Heart left ventricle (tissue), 16 donors: ENCODE measurements around the gene CYP19A1. TPM values are rescaled to one million over a fixed set of nuclear protein-coding genes. Genes with fewer than 3 reads are reported as not detected.

Experiments
- ATAC-seq, 4 donors: fragments of 200-7000 bp; cut with Tn5 transposase; one replicate each; pipeline ENCODE4 v1.9.1; 2020 to 2022; ENCODE audit warnings: moderate library complexity in 4 of 4, mild to moderate bottlenecking in 3 of 4, moderate number of reproducible peaks in 1 of 4
- DNase-seq, 5 donors: peaks; one replicate each; pipeline ENCODE4 v3.0.0-alpha.2; 2020
- H3K27ac ChIP-seq, 12 donors: fragments of 200-600 bp; sonication (generic) in 4 of 12; one replicate each; pipeline versions ENCODE4 v1.5.0 to v1.8.0; 2016 to 2022; ENCODE audit warnings: mild to moderate bottlenecking in 2 of 12
- H3K27me3 ChIP-seq, 9 donors: fragments of 200-600 bp; sonication (generic) in 2 of 9; one replicate each; pipeline versions ENCODE4 v1.5.1 to v1.8.0; 2016 to 2022; ENCODE audit warnings: mild to moderate bottlenecking in 3 of 9
- H3K36me3 ChIP-seq, 9 donors: fragments of 200-600 bp; sonication (generic) in 2 of 9; one replicate each; pipeline versions ENCODE4 v1.5.0 to v1.8.0; 2018 to 2022; ENCODE audit warnings: mild to moderate bottlenecking in 2 of 9
- H3K4me1 ChIP-seq, 12 donors: fragments of 200-600 bp; sonication (generic) in 4 of 12; one replicate each; pipeline versions ENCODE4 v1.5.0 to v1.8.0; 2016 to 2022; ENCODE audit warnings: mild to moderate bottlenecking in 3 of 12
- H3K4me3 ChIP-seq, 12 donors: fragments of 200-600 bp; sonication (generic) in 4 of 12; one replicate each; pipeline versions ENCODE4 v1.5.0 to v1.8.0; 2017 to 2022; ENCODE audit warnings: mild to moderate bottlenecking in 9 of 12, moderate library complexity in 4 of 12
- H3K9me3 ChIP-seq, 12 donors: fragments of 200-600 bp; sonication (generic) in 4 of 12; one replicate each; pipeline versions ENCODE4 v1.5.0 to v1.8.0; 2016 to 2022; ENCODE audit warnings: mild to moderate bottlenecking in 1 of 12
- POLR2A ChIP-seq, 2 donors: fragments of 450-650 bp; IDR thresholded peaks; one replicate each; pipeline ENCODE4 v1.6.1; 2017; ENCODE audit warnings: antibody characterized with exemption in 2 of 2, mild to moderate bottlenecking in 2 of 2, moderate library complexity in 2 of 2
- WGBS, 4 donors: extraction: QIAGEN DNeasy Blood & Tissue Kit in 2 of 4; methylation state at CpG; one replicate each; pipeline versions ENCODE4 v1.1.5 to v1.1.7; 2013 to 2018; 5-methylcytosine and 5-hydroxymethylcytosine counted together
- intact Hi-C, 10 donors: fragments of 100-400 bp; cut with DNase I; formaldehyde crosslinking; loops; one replicate each; pipeline versions ENCODE4 v1.11.1 to v1.14.2; 2022
- polyA plus RNA-seq, 2 donors: library from polyadenylated mRNA; stranded (reverse); fragments of 200-250 nt; gene quantifications; one replicate each; pipeline ENCODE4 v1.2.3, GENCODE V29; 2013
- total RNA-seq, 9 donors: library from RNA; depleted of rRNA in 2 of 9; stranded (reverse); fragments of >200 nt in 2 of 9; fragmentation: NEBNext Ultra II Directional in 3 of 9; extraction: Animal tissue kit (Norgen Biotek cat#: 25700) in 3 of 9; gene quantifications; one replicate each; pipeline versions ENCODE4 v1.1.0 to v1.2.4, GENCODE V29; 2016 to 2023
- TF ChIP-seq, protein P1 (sequence below), 12 donors: fragments of 200-600 bp; sonication (generic) in 4 of 12; IDR thresholded peaks; one replicate each; pipeline versions ENCODE4 v1.5.0 to v1.8.0; 2018 to 2022; ENCODE audit warnings: antibody characterized with exemption in 12 of 12, mild to moderate bottlenecking in 5 of 12
- donor health status: ischemic (EF 13 %, LVEDD 7.1; RV severe dilation, severe dysfunction).
- donor health status: healthy with polysubstance abuse.
- donor health status: DM: no; HTN: yes; CAD: no.
- donor health status: DM: no; HTN: no; CAD: no.
- donor health status: ischemic (EF 25% LVEDD 6.9; RV normal size, moderate dysfunction).
- donor health status: ischemic (EF 25% LVEDD 5.7; RV mildly dilated, moderate dysfunction).
- donor health status: healthy.
- donor health status: DM: yes; HTN: yes; CAD: no.
- donor health status: ischemic (EF 35%, LVEDD 5.7; RV mildly dilated, moderate dysfunction).
- donor health status: nonischemic (EF 11% LVEDD 7.7; RV severe dilation, severe dysfunction).
- donor health status: DM: yes; HTN: yes; CAD: no.
- donor health status: PGD.
- donor health status: ischemic (EF 29% LVEDD 5.4; RV normal size, mild dysfunction).
- donor health status: nonischemic (EF 23%, LVEDD 6.1; RV moderate dilation, normal function).

The CYP19A1 gene
- total and polyA plus RNA-seq, 11 donors, result 0.15 to 5.4 (median 0.60) TPM

DNA sequence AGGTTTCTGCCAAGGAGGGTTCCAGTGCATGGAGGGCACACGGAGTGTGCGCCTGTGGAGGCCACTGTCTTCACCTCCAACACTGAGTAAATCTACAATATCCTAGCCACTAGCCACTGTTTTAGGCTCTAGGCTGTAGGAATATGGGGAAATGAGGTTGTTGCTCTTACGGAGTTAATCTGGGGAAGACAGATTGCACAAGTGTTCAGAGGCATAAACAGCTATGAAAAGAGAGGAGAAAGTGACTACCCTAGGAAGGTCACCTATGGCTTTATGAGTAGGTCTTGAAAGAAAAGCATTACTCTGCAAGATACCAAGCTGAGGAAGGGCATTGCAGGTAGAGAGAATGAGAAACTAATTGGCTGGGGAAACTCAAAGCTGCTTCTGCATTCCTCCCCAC, 85.7 kb downstream of the CYP19A1 start:
- H3K27ac ChIP-seq, result no peak overlapping the region
- H3K27me3 ChIP-seq, result peaks cover 0 to 4% (median 0%) of the 10 kb centered on the region in 9 donors
- peaks cover 0 to 10% (median 0%) of the 10 kb centered on the region in 12 donors for H3K4me1 ChIP-seq
- TF ChIP-seq, protein P1, sequence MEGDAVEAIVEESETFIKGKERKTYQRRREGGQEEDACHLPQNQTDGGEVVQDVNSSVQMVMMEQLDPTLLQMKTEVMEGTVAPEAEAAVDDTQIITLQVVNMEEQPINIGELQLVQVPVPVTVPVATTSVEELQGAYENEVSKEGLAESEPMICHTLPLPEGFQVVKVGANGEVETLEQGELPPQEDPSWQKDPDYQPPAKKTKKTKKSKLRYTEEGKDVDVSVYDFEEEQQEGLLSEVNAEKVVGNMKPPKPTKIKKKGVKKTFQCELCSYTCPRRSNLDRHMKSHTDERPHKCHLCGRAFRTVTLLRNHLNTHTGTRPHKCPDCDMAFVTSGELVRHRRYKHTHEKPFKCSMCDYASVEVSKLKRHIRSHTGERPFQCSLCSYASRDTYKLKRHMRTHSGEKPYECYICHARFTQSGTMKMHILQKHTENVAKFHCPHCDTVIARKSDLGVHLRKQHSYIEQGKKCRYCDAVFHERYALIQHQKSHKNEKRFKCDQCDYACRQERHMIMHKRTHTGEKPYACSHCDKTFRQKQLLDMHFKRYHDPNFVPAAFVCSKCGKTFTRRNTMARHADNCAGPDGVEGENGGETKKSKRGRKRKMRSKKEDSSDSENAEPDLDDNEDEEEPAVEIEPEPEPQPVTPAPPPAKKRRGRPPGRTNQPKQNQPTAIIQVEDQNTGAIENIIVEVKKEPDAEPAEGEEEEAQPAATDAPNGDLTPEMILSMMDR (IDR thresholded peaks at IDR 0.05), result no peak
- no peak for TF ChIP-seq POLR2A (IDR thresholded peaks at IDR 0.05)
- H3K4me3 ChIP-seq, result no peak overlapping the region
- DNase-seq (no peak), ATAC-seq (no peak)
- WGBS, 4 donors, result 93 to 100% (median 96%) methylated on average over 3 of the region's 3 CpGs
- H3K9me3 ChIP-seq, result no peaks in the 10 kb centered on the region
- H3K36me3 ChIP-seq, result no peaks in the 10 kb centered on the region
- intact Hi-C loops, result no loop called here

DNA sequence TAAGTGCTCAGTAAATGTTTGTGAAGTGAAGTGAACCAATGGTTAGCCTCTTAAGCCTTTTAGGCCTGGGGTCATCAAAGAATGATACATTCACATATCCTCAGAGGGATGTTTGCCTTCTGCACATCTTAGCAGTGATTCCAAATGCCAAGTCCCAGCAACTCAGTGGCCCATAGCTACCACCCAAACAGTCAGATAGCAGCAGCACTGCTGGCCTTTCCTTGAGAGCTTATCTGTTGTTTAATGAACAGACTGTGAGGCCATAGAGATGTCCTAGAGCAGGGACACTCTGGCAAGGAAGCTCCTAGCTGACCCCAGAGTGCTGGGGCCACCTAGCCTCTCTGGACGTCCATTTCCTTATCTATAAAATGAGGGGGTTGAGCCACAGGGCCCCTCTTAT, 86.8 kb downstream of the CYP19A1 start:
- no peaks in the 10 kb centered on the region for H3K36me3 ChIP-seq
- TF ChIP-seq, protein P1 (IDR thresholded peaks at IDR 0.05), result no peak
- TF ChIP-seq POLR2A (IDR thresholded peaks at IDR 0.05), result no peak
- intact Hi-C loops, result loop anchor here in 1 of 10 donors (2.0 kb wide), 1 partner anchor 19 kb away; no protein-coding TSS in a partner anchor
- peaks cover 0 to 10% (median 0%) of the 10 kb centered on the region in 12 donors for H3K4me1 ChIP-seq
- peaks cover 0 to 4% (median 0%) of the 10 kb centered on the region in 9 donors for H3K27me3 ChIP-seq
- WGBS, 4 donors, result 24 to 60% (median 48%) methylated on average over 1 of the region's 1 CpG
- ATAC-seq (no peak), DNase-seq (no peak)
- no peak overlapping the region for H3K27ac ChIP-seq
- no peaks in the 10 kb centered on the region for H3K9me3 ChIP-seq
- no peak overlapping the region for H3K4me3 ChIP-seq

DNA sequence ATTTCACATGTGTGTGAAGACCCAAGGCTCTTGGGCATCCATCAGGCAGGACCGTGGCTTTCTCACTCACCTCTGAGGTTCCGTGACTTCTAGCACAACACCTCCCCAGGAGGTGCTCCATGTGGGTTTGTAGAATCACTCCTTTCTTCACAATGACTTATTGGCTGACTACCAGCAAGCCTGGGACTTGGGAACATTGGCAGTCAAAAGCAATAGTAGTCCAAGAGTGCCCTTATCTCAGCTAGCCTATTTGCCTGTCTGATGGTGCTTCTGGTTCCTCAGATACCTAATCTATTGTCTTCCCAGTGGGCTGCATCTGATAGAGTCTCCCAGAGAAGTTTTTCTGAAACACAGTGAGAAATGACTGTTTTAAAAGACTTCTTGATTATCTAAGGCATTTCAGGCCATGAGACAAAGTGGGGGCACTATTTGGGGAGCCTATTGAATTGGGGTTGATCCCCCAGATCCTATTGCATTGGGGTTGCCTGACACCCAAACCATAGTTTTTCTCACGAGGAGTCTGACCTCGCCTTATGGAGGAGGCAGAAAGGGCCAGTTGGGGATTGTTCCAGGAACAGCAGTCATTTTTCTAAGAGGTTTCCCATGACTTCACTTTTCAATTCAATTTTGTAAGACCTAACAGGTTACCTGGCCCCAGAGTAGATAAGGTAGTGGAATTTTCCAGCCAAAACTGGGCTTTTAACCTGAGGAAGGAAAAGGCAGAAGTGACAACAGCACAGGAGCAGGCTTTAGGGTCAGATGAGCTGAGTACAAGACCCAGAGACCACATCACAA, 88.0 kb downstream of the CYP19A1 start:
- intact Hi-C loops, result loop anchor here in 1 of 10 donors (2.0 kb wide), 1 partner anchor 20 kb away; no protein-coding TSS in a partner anchor
- WGBS, 4 donors, result 78 to 97% (median 86%) methylated on average over 4 of the region's 4 CpGs

DNA sequence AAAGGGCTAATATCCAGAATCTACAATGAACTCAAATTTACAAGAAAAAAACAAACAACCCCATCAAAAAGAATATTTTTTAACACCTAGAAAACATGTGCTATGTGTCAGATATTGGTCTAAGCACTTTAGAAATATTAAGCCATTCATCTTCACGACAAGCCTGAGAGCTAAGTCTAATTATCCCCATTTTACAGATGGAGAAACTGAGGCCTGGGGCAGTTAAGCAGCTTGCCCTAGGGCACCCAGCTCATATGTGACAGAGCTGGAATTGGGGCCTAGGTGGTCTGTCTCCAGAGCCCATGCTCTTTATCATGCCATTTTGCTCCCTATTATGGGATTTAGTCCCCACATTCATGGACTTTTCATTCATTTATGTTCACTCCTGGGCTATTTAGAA, 92.8 kb downstream of the CYP19A1 start:
- no peak overlapping the region for H3K4me3 ChIP-seq
- WGBS, 4 donors, result 90 to 100% (median 94%) methylated on average over 1 of the region's 1 CpG
- H3K36me3 ChIP-seq, result no peaks in the 10 kb centered on the region
- H3K9me3 ChIP-seq, result no peaks in the 10 kb centered on the region
- no peak for TF ChIP-seq POLR2A (IDR thresholded peaks at IDR 0.05)
- TF ChIP-seq, protein P1 (IDR thresholded peaks at IDR 0.05), result no peak
- intact Hi-C loops, result no loop called here
- H3K27me3 ChIP-seq, result peaks cover 0 to 2% (median 0%) of the 10 kb centered on the region in 9 donors
- H3K27ac ChIP-seq, result no peak overlapping the region
- ATAC-seq, result no peak
- no peak for DNase-seq
- peaks cover 0 to 13% (median 0%) of the 10 kb centered on the region in 12 donors for H3K4me1 ChIP-seq

More for the DNA sequence above, 88.0 kb downstream of the CYP19A1 start:
- Histone ChIP-seq H3K36me3 (no peaks in the 10 kb centered on the region), H3K27ac (no peak overlapping the region), H3K27me3 (peaks cover 0 to 4% (median 0%) of the 10 kb centered on the region in 9 donors), H3K4me1 (peaks cover 0 to 10% (median 0%) of the 10 kb centered on the region in 12 donors), H3K4me3 (no peak overlapping the region), H3K9me3 (no peaks in the 10 kb centered on the region)
- TF ChIP-seq, protein P1 (IDR thresholded peaks at IDR 0.05), result no peak
- TF ChIP-seq POLR2A (IDR thresholded peaks at IDR 0.05), result no peak
- no peak for DNase-seq
- ATAC-seq, result no peak
